ENCODE measurements around the gene BTBD9.

The BTBD9 gene

GRCh38 chr6:38239719-38240451, 399.8 kb downstream of the BTBD9 start:
- peak; percentile 22 for DNase-seq (ENCODE audit: low spot score)

- no peak for DNase-seq (ENCODE audit: low spot score)
Measured at GRCh38 chr6:38236631-38237030, 403.1 kb downstream of the BTBD9 start.

- no peak for DNase-seq (ENCODE audit: low spot score)
Measured at GRCh38 chr6:38234934-38235682, 404.6 kb downstream of the BTBD9 start.

GRCh38 chr6:38234141-38234540, 405.6 kb downstream of the BTBD9 start:
- DNase-seq (ENCODE audit: low spot score), result no peak

GRCh38 chr6:38233161-38233791, 406.5 kb downstream of the BTBD9 start:
- no peak for DNase-seq (ENCODE audit: low spot score)

GRCh38 chr6:38225766-38226165, 414.0 kb downstream of the BTBD9 start:
- DNase-seq (ENCODE audit: low spot score), result no peak

GRCh38 chr6:38221251-38221650, 418.5 kb downstream of the BTBD9 start:
- DNase-seq (ENCODE audit: low spot score), result no peak

GRCh38 chr6:38220069-38220723, 419.5 kb downstream of the BTBD9 start:
- DNase-seq (ENCODE audit: low spot score), result no peak

- DNase-seq (ENCODE audit: low spot score), result no peak
Measured at GRCh38 chr6:38218235-38218634, 421.5 kb downstream of the BTBD9 start.

- no peak for DNase-seq (ENCODE audit: low spot score)
Measured at GRCh38 chr6:38216451-38216850, 423.3 kb downstream of the BTBD9 start.

- DNase-seq (ENCODE audit: low spot score), result no peak
Measured at GRCh38 chr6:38215651-38216311, 423.9 kb downstream of the BTBD9 start.

- no peak for DNase-seq (ENCODE audit: low spot score)
Measured at GRCh38 chr6:38215225-38215624, 424.5 kb downstream of the BTBD9 start.

GRCh38 chr6:38214159-38214558, 425.6 kb downstream of the BTBD9 start:
- DNase-seq (ENCODE audit: low spot score), result no peak

- no peak for DNase-seq (ENCODE audit: low spot score)
Measured at GRCh38 chr6:38213251-38213658, 426.5 kb downstream of the BTBD9 start.

- no peak for DNase-seq (ENCODE audit: low spot score)
Measured at GRCh38 chr6:38212579-38212978, 427.1 kb downstream of the BTBD9 start.

GRCh38 chr6:38212116-38212515, 427.6 kb downstream of the BTBD9 start:
- DNase-seq (ENCODE audit: low spot score), result no peak

GRCh38 chr6:38209371-38210260, 430.1 kb downstream of the BTBD9 start:
- DNase-seq (ENCODE audit: low spot score), result no peak

- no peak for DNase-seq (ENCODE audit: low spot score)
Measured at GRCh38 chr6:38208028-38208427, 431.7 kb downstream of the BTBD9 start.

GRCh38 chr6:38207375-38207774, 432.4 kb downstream of the BTBD9 start:
- DNase-seq (ENCODE audit: low spot score), result no peak

- no peak for DNase-seq (ENCODE audit: low spot score)
Measured at GRCh38 chr6:38198219-38198618, 441.5 kb downstream of the BTBD9 start.

- DNase-seq (ENCODE audit: low spot score), result no peak
Measured at GRCh38 chr6:38195113-38195635, 444.6 kb downstream of the BTBD9 start.

Data from NAMALWA (cell line).